ENCODE data around the gene TARM1.

DNA sequence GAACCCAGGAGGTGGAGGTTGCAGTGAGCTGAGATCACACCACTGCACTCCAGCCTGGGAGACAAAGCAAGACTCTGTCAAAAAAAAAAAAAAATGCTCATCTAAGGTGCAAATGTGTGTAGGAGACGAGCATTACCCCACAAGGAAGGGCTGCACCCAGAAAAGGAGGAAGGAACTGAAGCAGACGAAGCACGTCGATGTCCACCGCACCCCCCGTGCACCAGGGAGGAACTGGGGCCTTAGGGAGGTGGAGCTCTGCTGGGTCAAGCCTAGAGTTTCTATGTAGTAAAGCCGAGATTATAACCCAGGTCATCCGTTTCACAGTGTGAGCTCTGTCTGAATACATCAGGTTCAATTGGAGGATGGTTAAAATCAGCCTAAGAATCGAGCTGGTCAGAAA is 18.5 kb downstream of the TARM1 start:
- TF ChIP-seq, protein P1, sequence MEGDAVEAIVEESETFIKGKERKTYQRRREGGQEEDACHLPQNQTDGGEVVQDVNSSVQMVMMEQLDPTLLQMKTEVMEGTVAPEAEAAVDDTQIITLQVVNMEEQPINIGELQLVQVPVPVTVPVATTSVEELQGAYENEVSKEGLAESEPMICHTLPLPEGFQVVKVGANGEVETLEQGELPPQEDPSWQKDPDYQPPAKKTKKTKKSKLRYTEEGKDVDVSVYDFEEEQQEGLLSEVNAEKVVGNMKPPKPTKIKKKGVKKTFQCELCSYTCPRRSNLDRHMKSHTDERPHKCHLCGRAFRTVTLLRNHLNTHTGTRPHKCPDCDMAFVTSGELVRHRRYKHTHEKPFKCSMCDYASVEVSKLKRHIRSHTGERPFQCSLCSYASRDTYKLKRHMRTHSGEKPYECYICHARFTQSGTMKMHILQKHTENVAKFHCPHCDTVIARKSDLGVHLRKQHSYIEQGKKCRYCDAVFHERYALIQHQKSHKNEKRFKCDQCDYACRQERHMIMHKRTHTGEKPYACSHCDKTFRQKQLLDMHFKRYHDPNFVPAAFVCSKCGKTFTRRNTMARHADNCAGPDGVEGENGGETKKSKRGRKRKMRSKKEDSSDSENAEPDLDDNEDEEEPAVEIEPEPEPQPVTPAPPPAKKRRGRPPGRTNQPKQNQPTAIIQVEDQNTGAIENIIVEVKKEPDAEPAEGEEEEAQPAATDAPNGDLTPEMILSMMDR (IDR thresholded peaks at IDR 0.05), result no peak
- TF ChIP-seq POLR2A (IDR thresholded peaks at IDR 0.05), result no peak

Measured in heart left ventricle (tissue), 13 donors.